HG03095 (cell line): ENCODE measurements around the gene PSEN1.

ENCODE experiments used
- ATAC-seq: cut with Tn5 transposase; IDR thresholded peaks from one replicate; pipeline ENCODE4 v1.9.1; 2021; ENCODE audit warnings: moderate library complexity; ENCODE audit not compliant: unreplicated experiment

Gene PSEN1

GRCh38 chr14:73216030-73216429, 79.7 kb downstream of the PSEN1 start:
- no peak for ATAC-seq

GRCh38 chr14:73217411-73217810, 81.1 kb downstream of the PSEN1 start:
- no peak for ATAC-seq

- ATAC-seq: no peak
Measured at GRCh38 chr14:73220061-73220460, 83.8 kb downstream of the PSEN1 start.

- ATAC-seq: no peak
Measured at GRCh38 chr14:73220634-73221033, 84.3 kb downstream of the PSEN1 start.

- ATAC-seq: no peak
Measured at GRCh38 chr14:73221945-73222344, 85.6 kb downstream of the PSEN1 start.

- ATAC-seq: peak; percentile 55
Measured at GRCh38 chr14:73223049-73223448, 86.7 kb downstream of the PSEN1 start.

GRCh38 chr14:73225496-73225895, 89.2 kb downstream of the PSEN1 start:
- ATAC-seq: no peak

- no peak for ATAC-seq
Measured at GRCh38 chr14:73227812-73228781, 91.8 kb downstream of the PSEN1 start.

GRCh38 chr14:73230051-73230450, 93.7 kb downstream of the PSEN1 start:
- ATAC-seq: no peak

- no peak for ATAC-seq
Measured at GRCh38 chr14:73231981-73232851, 95.9 kb downstream of the PSEN1 start.

- no peak for ATAC-seq
Measured at GRCh38 chr14:73232984-73233383, 96.7 kb downstream of the PSEN1 start.

- ATAC-seq: no peak
Measured at GRCh38 chr14:73233564-73233963, 97.3 kb downstream of the PSEN1 start.

GRCh38 chr14:73234029-73234428, 97.7 kb downstream of the PSEN1 start:
- no peak for ATAC-seq

- ATAC-seq: no peak
Measured at GRCh38 chr14:73234586-73235394, 98.5 kb downstream of the PSEN1 start.

- ATAC-seq: no peak
Measured at GRCh38 chr14:73235531-73236155, 99.3 kb downstream of the PSEN1 start.

GRCh38 chr14:73236157-73236556, 99.8 kb downstream of the PSEN1 start:
- no peak for ATAC-seq

GRCh38 chr14:73236752-73237218, 100.5 kb downstream of the PSEN1 start:
- ATAC-seq: no peak

GRCh38 chr14:73237219-73237785, 101.0 kb downstream of the PSEN1 start, which contains the start of gene PAPLN:
Gene PAPLN, plus strand, starts transcription at chr14:73237506. Its CDS starts 2,273 bp downstream, at chr14:73239779.
- ATAC-seq: no peak

- no peak for ATAC-seq
Measured at GRCh38 chr14:73237786-73238423, 101.6 kb downstream of the PSEN1 start.
